OCI-LY7 (cell line): ENCODE measurements around the gene MFGE8.

Experiments
- EZH2phosphoT487 ChIP-seq: fragments of 200-600 bp; sonication (generic); IDR thresholded peaks from 2 replicates; pipeline ENCODE4 v1.6.1; 2018; ENCODE audit warnings: low read depth, borderline replicate concordance, mild to moderate bottlenecking, mixed run types, antibody characterized with exemption, low read length, moderate library complexity, mixed read lengths
- TF ChIP-seq, protein P1 (sequence below): fragments of 200-600 bp; sonication (generic); conservative IDR thresholded peaks from 2 replicates; pipeline ENCODE4 v1.5.1; 2014; ENCODE audit warnings: mild to moderate bottlenecking, antibody characterized with exemption, low read length, moderate library complexity, mixed read lengths

GRCh38 chr15:88906130-88906529, 7.0 kb downstream of the MFGE8 start:
- TF ChIP-seq, protein P1, sequence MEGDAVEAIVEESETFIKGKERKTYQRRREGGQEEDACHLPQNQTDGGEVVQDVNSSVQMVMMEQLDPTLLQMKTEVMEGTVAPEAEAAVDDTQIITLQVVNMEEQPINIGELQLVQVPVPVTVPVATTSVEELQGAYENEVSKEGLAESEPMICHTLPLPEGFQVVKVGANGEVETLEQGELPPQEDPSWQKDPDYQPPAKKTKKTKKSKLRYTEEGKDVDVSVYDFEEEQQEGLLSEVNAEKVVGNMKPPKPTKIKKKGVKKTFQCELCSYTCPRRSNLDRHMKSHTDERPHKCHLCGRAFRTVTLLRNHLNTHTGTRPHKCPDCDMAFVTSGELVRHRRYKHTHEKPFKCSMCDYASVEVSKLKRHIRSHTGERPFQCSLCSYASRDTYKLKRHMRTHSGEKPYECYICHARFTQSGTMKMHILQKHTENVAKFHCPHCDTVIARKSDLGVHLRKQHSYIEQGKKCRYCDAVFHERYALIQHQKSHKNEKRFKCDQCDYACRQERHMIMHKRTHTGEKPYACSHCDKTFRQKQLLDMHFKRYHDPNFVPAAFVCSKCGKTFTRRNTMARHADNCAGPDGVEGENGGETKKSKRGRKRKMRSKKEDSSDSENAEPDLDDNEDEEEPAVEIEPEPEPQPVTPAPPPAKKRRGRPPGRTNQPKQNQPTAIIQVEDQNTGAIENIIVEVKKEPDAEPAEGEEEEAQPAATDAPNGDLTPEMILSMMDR, result no peak
- TF ChIP-seq EZH2phosphoT487, result no peak
